K562 (cell line): ENCODE results near the gene DNAAF3. TPM values are rescaled to one million over a fixed set of nuclear protein-coding genes. Genes with fewer than 3 reads are reported as not detected.

ENCODE experiments used
- CREBBP ChIP-seq: IDR thresholded peaks from one replicate; pipeline ENCODE4 v1.6.1; 2012; ENCODE audit warnings: low read depth, mild to moderate bottlenecking, control low read depth, inconsistent platforms, low read length
- CTCFL ChIP-seq: IDR thresholded peaks from 2 replicates; pipeline ENCODE4 v1.6.1; 2011; ENCODE audit warnings: borderline replicate concordance, low read depth, mild to moderate bottlenecking, moderate library complexity, low read length; ENCODE audit not compliant: insufficient read depth, poor library complexity, severe bottlenecking
- HNRNPL ChIP-seq: fragments of 200-400 bp; formaldehyde crosslinking; IDR thresholded peaks from 2 replicates; pipeline ENCODE4 v1.6.1; 2017; ENCODE audit warnings: low read depth, mild to moderate bottlenecking, low read length
- KAT2B ChIP-seq: IDR thresholded peaks from one replicate; pipeline ENCODE4 v1.6.1; 2012; ENCODE audit warnings: low read depth, mild to moderate bottlenecking, control low read depth, inconsistent platforms, low read length, moderate library complexity
- KAT8 ChIP-seq: fragments of 450-650 bp; IDR thresholded peaks from 2 replicates; pipeline ENCODE4 v1.6.1; 2016; ENCODE audit warnings: low read depth, mild to moderate bottlenecking
- KDM4B ChIP-seq, 2 experiments: fragments of 450-650 bp in 1 of 2; sonication (generic) in 1 of 2; IDR thresholded peaks; 2 replicates each; pipeline ENCODE4 v1.6.1; 2016 to 2017; ENCODE audit warnings: borderline replicate concordance in 2 of 2, antibody characterized with exemption in 1 of 2, low read depth in 1 of 2, mild to moderate bottlenecking in 1 of 2
- MECOM ChIP-seq: fragments of 250-450 bp; sonication (Bioruptor Pico); IDR thresholded peaks from 2 replicates; pipeline ENCODE4 v1.8.0; 2022; ENCODE audit warnings: inconsistent platforms
- MNT ChIP-seq, 2 experiments: fragments of 450-650 bp; conservative IDR thresholded peaks; 2 replicates each; pipeline ENCODE4 v1.6.1; 2017; ENCODE audit warnings: mild to moderate bottlenecking in 2 of 2, moderate library complexity in 2 of 2
- NUFIP1 ChIP-seq: fragments of 450-650 bp; IDR thresholded peaks from 2 replicates; pipeline ENCODE4 v1.6.1; 2018; ENCODE audit not compliant: partially characterized antibody
- PHF20 ChIP-seq: fragments of 450-650 bp; IDR thresholded peaks from 2 replicates; pipeline ENCODE4 v1.6.1; 2018; ENCODE audit not compliant: partially characterized antibody
- PPARD ChIP-seq: fragments of 250-450 bp; sonication (Bioruptor Pico); IDR thresholded peaks from 2 replicates; pipeline ENCODE4 v1.8.0; 2022; ENCODE audit warnings: inconsistent platforms, mild to moderate bottlenecking, moderate library complexity
- UBTF ChIP-seq, 2 experiments: IDR thresholded peaks; 2 replicates each; pipeline ENCODE4 v1.6.1; 2012; ENCODE audit warnings: improper control_type of control experiment in 2 of 2, low read depth in 2 of 2, low read length in 2 of 2, borderline replicate concordance in 1 of 2
- ZBTB17 ChIP-seq: fragments of 450-650 bp; formaldehyde crosslinking; IDR thresholded peaks from 2 replicates; pipeline ENCODE4 v1.4.0; 2020; ENCODE audit warnings: mild to moderate bottlenecking
- ZFX ChIP-seq: sonication (generic); formaldehyde crosslinking; IDR thresholded peaks from 2 replicates; pipeline ENCODE4 v1.8.0; 2022; ENCODE audit warnings: mild to moderate bottlenecking, missing genetic modification reagents, moderate library complexity
- ZNF408 ChIP-seq: fragments of 250-450 bp; sonication (Bioruptor Pico); IDR thresholded peaks from 2 replicates; pipeline ENCODE4 v1.4.0; 2020; ENCODE audit warnings: low read depth, mild to moderate bottlenecking, moderate library complexity
- ZNF583 ChIP-seq: fragments of 250-450 bp; sonication (Bioruptor Pico); IDR thresholded peaks from 2 replicates; pipeline ENCODE4 v1.4.0; 2020
- polyA plus RNA-seq, 8 experiments: library from polyadenylated mRNA; depleted of rRNA in 4 of 8; stranded (reverse) in 5 of 8; unstranded in 3 of 8; fragments of >200 nt; fragmentation: Nextera tagmentation in 2 of 8; fragmentation: Illumina TruSeq in 1 of 8; extraction: Ambion mirVana in 2 of 8; extraction: Trizol in 1 of 8; gene quantifications; 2 replicates each; pipeline versions ENCODE4 v1.2.1 to v1.2.3, GENCODE V29; 2011 to 2014; ENCODE audit warnings: inconsistent platforms in 1 of 8, missing spikeins in 1 of 8
- total RNA-seq, 7 experiments: library from RNA; depleted of rRNA in 6 of 7; stranded (reverse); fragments of >200 nt in 6 of 7; fragmentation: Illumina TruSeq in 2 of 7; extraction: Trizol in 2 of 7; gene quantifications; 2 replicates each; pipeline versions ENCODE4 v1.2.1 to v1.2.3, GENCODE V29; 2011 to 2021; ENCODE audit warnings: low replicate concordance in 1 of 7
- TF ChIP-seq, protein P1 (sequence below): fragments of 450-650 bp; IDR thresholded peaks from 2 replicates; pipeline ENCODE4 v1.7.0; 2016; ENCODE audit warnings: borderline replicate concordance
- TF ChIP-seq, protein P2 (sequence below): fragments of 250-450 bp; sonication (Bioruptor Pico); IDR thresholded peaks from 2 replicates; pipeline ENCODE4 v1.8.0; 2021; ENCODE audit warnings: borderline replicate concordance, mild to moderate bottlenecking, moderate library complexity; ENCODE audit not compliant: poor library complexity, severe bottlenecking

The DNAAF3 gene
- total and polyA plus RNA-seq, 9 of the 15 experiments (the other 6 are each of a cell fraction or from before 2014, with no cell fraction given), result 21.6 to 61.5 (median 43.0) TPM

GRCh38 chr19:55173714-55174409 is 7.4 kb upstream of the DNAAF3 start (continued):
- TF ChIP-seq MNT (conservative IDR thresholded peaks at IDR 0.05) (peak; percentile 29 to 61; a peak in 2 of 4 replicates), PHF20 (no peak), KDM4B (IDR thresholded peaks at IDR 0.05; ENCODE audit: borderline replicate concordance in 2 of 2, low read depth in 1 of 2) (no peak), CTCFL (peak; percentile 73), ZNF583 (CRISPR knock-in tag) (no peak), KAT8 (no peak), NUFIP1 (no peak), UBTF (IDR thresholded peaks at IDR 0.05; ENCODE audit: borderline replicate concordance in 1 of 2, low read depth in 2 of 2, low read length in 2 of 2) (0 out of 4 replicates have a peak, but pooled peaks of 1 of the 2 experiments have one; percentile 26), CREBBP (no peak), PPARD (CRISPR knock-in tag) (no peak), MECOM (no peak), ZBTB17 (CRISPR knock-in tag) (0 out of 2 replicates have a peak, but pooled peaks have one; percentile 8), HNRNPL (no peak), ZFX (CRISPR knock-in tag) (no peak), ZNF408 (no peak), KAT2B (no peak)
- TF ChIP-seq, protein P1, sequence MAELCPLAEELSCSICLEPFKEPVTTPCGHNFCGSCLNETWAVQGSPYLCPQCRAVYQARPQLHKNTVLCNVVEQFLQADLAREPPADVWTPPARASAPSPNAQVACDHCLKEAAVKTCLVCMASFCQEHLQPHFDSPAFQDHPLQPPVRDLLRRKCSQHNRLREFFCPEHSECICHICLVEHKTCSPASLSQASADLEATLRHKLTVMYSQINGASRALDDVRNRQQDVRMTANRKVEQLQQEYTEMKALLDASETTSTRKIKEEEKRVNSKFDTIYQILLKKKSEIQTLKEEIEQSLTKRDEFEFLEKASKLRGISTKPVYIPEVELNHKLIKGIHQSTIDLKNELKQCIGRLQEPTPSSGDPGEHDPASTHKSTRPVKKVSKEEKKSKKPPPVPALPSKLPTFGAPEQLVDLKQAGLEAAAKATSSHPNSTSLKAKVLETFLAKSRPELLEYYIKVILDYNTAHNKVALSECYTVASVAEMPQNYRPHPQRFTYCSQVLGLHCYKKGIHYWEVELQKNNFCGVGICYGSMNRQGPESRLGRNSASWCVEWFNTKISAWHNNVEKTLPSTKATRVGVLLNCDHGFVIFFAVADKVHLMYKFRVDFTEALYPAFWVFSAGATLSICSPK, result no peak
- TF ChIP-seq, protein P2, sequence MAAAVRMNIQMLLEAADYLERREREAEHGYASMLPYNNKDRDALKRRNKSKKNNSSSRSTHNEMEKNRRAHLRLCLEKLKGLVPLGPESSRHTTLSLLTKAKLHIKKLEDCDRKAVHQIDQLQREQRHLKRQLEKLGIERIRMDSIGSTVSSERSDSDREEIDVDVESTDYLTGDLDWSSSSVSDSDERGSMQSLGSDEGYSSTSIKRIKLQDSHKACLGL (CRISPR knock-in tag), result no peak
